HCT116 (cell line): ENCODE results near the gene PRPH2. TPM values are rescaled to one million over a fixed set of nuclear protein-coding genes. Genes with fewer than 3 reads are reported as not detected.

Experiments used
- ATAC-seq: fragments of 200-7000 bp; cut with Tn5 transposase; 2 replicates; pipeline ENCODE4 v1.9.1; 2020; ENCODE audit warnings: mild to moderate bottlenecking, moderate library complexity
- BruUV-seq: library from RNA; stranded (reverse); fragments of 400-500 nt; replicated peaks from 2 replicates; lab custom pipeline; 2021; lab: Mats Ljungman, UMichigan
- CTCF ChIA-PET: fragments of 300-600 bp; sonication (Branson Sonifier 250); formaldehyde crosslinking; loops from one replicate; lab custom pipeline; 2021; ENCODE audit warnings: antibody characterized with exemption; lab: Charles Lee
- POLR2A ChIA-PET: fragments of 300-600, 350-600 bp; sonication (Branson Sonifier 250); formaldehyde crosslinking; loops from one replicate; lab custom pipeline; 2021; ENCODE audit warnings: antibody characterized with exemption; lab: Charles Lee
- RAD21 ChIA-PET, 2 experiments: fragments of 300-600 bp; sonication (Branson Sonifier 250); formaldehyde crosslinking; loops; one replicate each; lab custom pipeline; 2023; ENCODE audit warnings: low total read pairs in 2 of 2; ENCODE audit not compliant: uncharacterized antibody in 2 of 2, unreplicated experiment in 2 of 2, low non-redundant PET in 1 of 2; lab: Charles Lee
- DNase-seq: peaks from one replicate; pipeline ENCODE4 v3.0.0-alpha.2; 2010; ENCODE audit warnings: low read depth, low spot score
- H2AFZ ChIP-seq: fragments of 200-600 bp; shearing (Covaris generic), sonication (generic); 2 replicates; pipeline ENCODE4 v1.6.1; 2017; ENCODE audit warnings: low read depth, mixed run types, mixed read lengths, antibody characterized with exemption, low read length; ENCODE audit not compliant: poor library complexity, severe bottlenecking
- H3K27ac ChIP-seq: 2 replicates; pipeline ENCODE4 v1.5.1; 2012; ENCODE audit warnings: low read depth, low read length
- H3K27me3 ChIP-seq: fragments of 200-600 bp; sonication (generic); 2 replicates; pipeline ENCODE4 v1.6.1; 2016; ENCODE audit warnings: mixed run types, low read length, mixed read lengths; ENCODE audit not compliant: insufficient read depth
- H3K36me3 ChIP-seq, 2 experiments: fragments of 200-500 bp in 1 of 2; fragments of 200-600 bp in 1 of 2; sonication (Bioruptor generic) in 1 of 2; sonication (generic) in 1 of 2; 2 replicates each; pipeline versions ENCODE4 v1.5.1 to v1.6.1; 2014 to 2016; ENCODE audit warnings: low read length in 2 of 2, inconsistent platforms in 1 of 2, mixed read lengths in 1 of 2, mixed run types in 1 of 2; ENCODE audit not compliant: insufficient read depth in 2 of 2, control insufficient read depth in 1 of 2
- H3K4me1 ChIP-seq, 2 experiments: fragments of 200-600 bp in 1 of 2; sonication (generic) in 1 of 2; 2 replicates each; pipeline versions ENCODE4 v1.5.1 to v1.6.1; 2012 to 2017; ENCODE audit warnings: low read length in 2 of 2, inconsistent platforms in 1 of 2, mild to moderate bottlenecking in 1 of 2, mixed read lengths in 1 of 2, mixed run types in 1 of 2, moderate library complexity in 1 of 2; ENCODE audit not compliant: insufficient read depth in 2 of 2, control insufficient read depth in 1 of 2
- H3K4me2 ChIP-seq: fragments of 200-600 bp; sonication (generic); 2 replicates; pipeline ENCODE4 v1.6.1; 2017; ENCODE audit warnings: mixed run types, low read length, mixed read lengths
- H3K4me3 ChIP-seq, 2 experiments: fragments of 200-600 bp in 1 of 2; sonication (generic) in 1 of 2; replicated peaks in 1 of 2; 2 replicates each; pipeline ENCODE4 v1.5.1; 2011 to 2016; ENCODE audit warnings: low read length in 2 of 2, control low read depth in 1 of 2, low read depth in 1 of 2, mild to moderate bottlenecking in 1 of 2, mixed read lengths in 1 of 2, mixed run types in 1 of 2
- H3K79me2 ChIP-seq: fragments of 200-600 bp; sonication (generic); 2 replicates; pipeline ENCODE4 v1.6.1; 2017; ENCODE audit warnings: mild to moderate bottlenecking, mixed run types, low read length, moderate library complexity, mixed read lengths; ENCODE audit not compliant: insufficient read depth
- H3K9ac ChIP-seq: fragments of 200-600 bp; sonication (generic); 2 replicates; pipeline ENCODE4 v1.6.1; 2016; ENCODE audit warnings: low read length, mixed read lengths
- H3K9me2 ChIP-seq: fragments of 200-600 bp; sonication (generic), shearing (Covaris generic); 2 replicates; pipeline ENCODE4 v1.6.1; 2017; ENCODE audit warnings: mixed run types, mild to moderate bottlenecking, moderate library complexity; ENCODE audit not compliant: insufficient read depth
- H3K9me3 ChIP-seq, 2 experiments: fragments of 200-500 bp in 1 of 2; fragments of 200-600 bp in 1 of 2; sonication (Bioruptor generic) in 1 of 2; sonication (generic) in 1 of 2; 2 replicates each; pipeline ENCODE4 v1.6.1; 2014 to 2017; ENCODE audit warnings: low read length in 2 of 2, mixed read lengths in 2 of 2, inconsistent platforms in 1 of 2, low read depth in 1 of 2, mild to moderate bottlenecking in 1 of 2, mixed run types in 1 of 2, moderate library complexity in 1 of 2; ENCODE audit not compliant: control insufficient read depth in 1 of 2, insufficient read depth in 1 of 2
- H4K20me1 ChIP-seq: fragments of 200-600 bp; sonication (generic), shearing (Covaris generic); 2 replicates; pipeline ENCODE4 v1.6.1; 2017; ENCODE audit warnings: mixed run types, mild to moderate bottlenecking, moderate library complexity; ENCODE audit not compliant: insufficient read depth
- ATF3 ChIP-seq: IDR thresholded peaks from 2 replicates; pipeline ENCODE4 v1.6.1; 2012
- CTCF ChIP-seq, 3 experiments: fragments of 200-600 bp in 1 of 3; sonication (generic) in 1 of 3; IDR thresholded peaks in 2 of 3; conservative IDR thresholded peaks in 1 of 3; 2 replicates each; pipeline ENCODE4 v1.5.1; 2012 to 2017; ENCODE audit warnings: low read depth in 2 of 3, low read length in 2 of 3, antibody characterized with exemption in 1 of 3, borderline replicate concordance in 1 of 3, control low read depth in 1 of 3, mild to moderate bottlenecking in 1 of 3, mixed read lengths in 1 of 3, mixed run types in 1 of 3, moderate library complexity in 1 of 3; ENCODE audit not compliant: insufficient read depth in 1 of 3
- FOSL1 ChIP-seq: IDR thresholded peaks from 2 replicates; pipeline ENCODE4 v1.6.1; 2012; ENCODE audit warnings: low read depth
- RAD21 ChIP-seq: IDR thresholded peaks from 2 replicates; pipeline ENCODE4 v1.6.1; 2012; ENCODE audit warnings: low read depth, mild to moderate bottlenecking
- REST ChIP-seq: IDR thresholded peaks from 2 replicates; pipeline ENCODE4 v1.6.1; 2012; ENCODE audit warnings: low read depth
- SIN3A ChIP-seq: IDR thresholded peaks from 2 replicates; pipeline ENCODE4 v1.6.1; 2012; ENCODE audit warnings: low read depth
- SP1 ChIP-seq: IDR thresholded peaks from 2 replicates; pipeline ENCODE4 v1.6.1; 2012; ENCODE audit warnings: low read depth
- SRF ChIP-seq: IDR thresholded peaks from 2 replicates; pipeline ENCODE4 v1.6.1; 2012; ENCODE audit warnings: low read depth
- TCF7L2 ChIP-seq: IDR thresholded peaks from 2 replicates; pipeline ENCODE4 v1.7.0; 2011; ENCODE audit warnings: borderline replicate concordance, inconsistent platforms; ENCODE audit not compliant: insufficient read depth, insufficient read length; ENCODE audit errors: extremely low read depth
- YY1 ChIP-seq: IDR thresholded peaks from 2 replicates; pipeline ENCODE4 v1.6.1; 2011; ENCODE audit warnings: low read length, low read depth, moderate library complexity, mild to moderate bottlenecking; ENCODE audit not compliant: insufficient replicate concordance; ENCODE audit errors: extremely low read depth
- ZBTB33 ChIP-seq: IDR thresholded peaks from 2 replicates; pipeline ENCODE4 v1.6.1; 2011; ENCODE audit warnings: mild to moderate bottlenecking, low read length, moderate library complexity; ENCODE audit not compliant: insufficient replicate concordance; ENCODE audit errors: extremely low read depth
- ZNF274 ChIP-seq: fragments of 200-500 bp; sonication (Bioruptor generic); IDR thresholded peaks from 2 replicates; pipeline ENCODE4 v1.6.1; 2014; ENCODE audit warnings: mild to moderate bottlenecking, low read depth, low read length, inconsistent platforms
- intact Hi-C: fragments of 100-400 bp; cut with micrococcal nuclease; formaldehyde crosslinking; loops from 2 replicates; pipeline ENCODE4 v1.10.0; 2022
- total RNA-seq: library from RNA; stranded (reverse); gene quantifications from one replicate; pipeline ENCODE4 v1.2.1, GENCODE V29; 2021; ENCODE audit not compliant: unreplicated experiment

The PRPH2 gene
- total RNA-seq, 1 experiment from 2014 or later, result not detected

GRCh38 chr6:42664718-42665117, 57.7 kb downstream of the PRPH2 start (continued):
- no peak for TF ChIP-seq REST
- TF ChIP-seq SIN3A, result no peak
- no peak for TF ChIP-seq ZNF274
- TF ChIP-seq SP1, result no peak
- TF ChIP-seq ATF3, result no peak
- TF ChIP-seq FOSL1, result no peak

- ATAC-seq, result peak; percentile 88
- intact Hi-C loops, result loop anchor here (1.0 kb wide), 3 partner anchors 65 to 238 kb away; no protein-coding TSS in a partner anchor
- TF ChIP-seq ZNF274 (no peak), TCF7L2 (no peak), SRF (no peak), RAD21 (peak; percentile 92), YY1 (no peak), ZBTB33 (no peak), CTCF (IDR thresholded peaks at IDR 0.05 in 2 of 3, conservative IDR thresholded peaks at IDR 0.05 in 1 of 3; ENCODE audit: borderline replicate concordance in 1 of 3, insufficient read depth in 1 of 3, low read depth in 2 of 3, low read length in 2 of 3) (peak; percentile 81 to 94 (median 87); a peak in 5 of 6 replicates)
- TF ChIP-seq, all 23 proteins: peak for 2
- ChIA-PET POLR2A (interaction anchor here (1.0 to 1.3 kb wide), 2 partner anchors 218 to 237 kb away, joined by 3 read pairs; partner anchors contain the start of gene RPL7L1), RAD21 (interaction anchor here (1.0 to 1.4 kb wide), 3 partner anchors 65 to 68 kb away, joined by 4 read pairs; no protein-coding TSS in a partner anchor), CTCF (interaction anchor here (0.6 to 3.9 kb wide), 14 partner anchors 11 to 229 kb away, joined by 3 to 38 read pairs (median 4); partner anchors contain the start of gene RPL7L1)
- peaks cover 10 to 34% of the 10 kb centered on the region in 2 experiments; a peak in 3 of 4 replicates for H3K36me3 ChIP-seq
- no peak overlapping the region for H3K27ac ChIP-seq
- no peaks in the 10 kb centered on the region for H3K9me2 ChIP-seq
- H3K4me1 ChIP-seq, result peaks cover 0 to 2% of the 10 kb centered on the region in 2 experiments; a peak in 2 of 4 replicates
- no peak overlapping the region for H3K4me2 ChIP-seq
- no peak overlapping the region for H2AFZ ChIP-seq
- H3K9me3 ChIP-seq, result no peaks in the 10 kb centered on the region
- no peak overlapping the region for H3K4me3 ChIP-seq
- H4K20me1 ChIP-seq, result no peaks in the 10 kb centered on the region
- no peaks in the 10 kb centered on the region for H3K27me3 ChIP-seq
- no peaks in the 10 kb centered on the region for H3K79me2 ChIP-seq
- DNase-seq, result peak; percentile 50
- no peak overlapping the region for H3K9ac ChIP-seq
- BruUV-seq, result no TSS peak
Measured at GRCh38 chr6:42661540-42662153, 60.8 kb downstream of the PRPH2 start.
